Endothelial cell (in vitro differentiated cells): Measurements from ENCODE around the gene CUEDC1. TPM values are rescaled to one million over a fixed set of nuclear protein-coding genes. Genes with fewer than 3 reads are reported as not detected.
A peak's percentile ranks its signal among the peaks of the same experiment; 100 is the strongest.

Experiments used
- DNase-seq: peaks from one replicate; pipeline ENCODE4 v3.0.0; 2021; ENCODE audit warnings: low spot score
- H3K27ac Mint-ChIP-seq: one replicate; pipeline ENCODE4 v1.8.0; 2021; ENCODE audit warnings: mixed read lengths, inconsistent platforms; ENCODE audit not compliant: unreplicated experiment
- H3K27me3 Mint-ChIP-seq: one replicate; pipeline ENCODE4 v1.8.0; 2021; ENCODE audit warnings: mild to moderate bottlenecking, moderate library complexity, mixed read lengths, inconsistent platforms; ENCODE audit not compliant: unreplicated experiment
- H3K36me3 Mint-ChIP-seq: one replicate; pipeline ENCODE4 v1.8.0; 2021; ENCODE audit warnings: mild to moderate bottlenecking, low read depth, mixed read lengths, inconsistent platforms; ENCODE audit not compliant: unreplicated experiment
- H3K4me1 Mint-ChIP-seq: one replicate; pipeline ENCODE4 v1.8.0; 2021; ENCODE audit warnings: mild to moderate bottlenecking, mixed read lengths, inconsistent platforms; ENCODE audit not compliant: unreplicated experiment
- H3K4me3 Mint-ChIP-seq: one replicate; pipeline ENCODE4 v1.8.0; 2021; ENCODE audit warnings: mild to moderate bottlenecking, mixed read lengths, inconsistent platforms; ENCODE audit not compliant: unreplicated experiment
- H3K9me3 Mint-ChIP-seq: one replicate; pipeline ENCODE4 v1.8.0; 2021; ENCODE audit warnings: mixed read lengths, inconsistent platforms; ENCODE audit not compliant: unreplicated experiment
- CTCF ChIP-seq: fragments of 200-600 bp; sonication (generic); IDR thresholded peaks from one replicate; pipeline ENCODE4 v1.5.0; 2021; ENCODE audit warnings: antibody characterized with exemption; ENCODE audit not compliant: unreplicated experiment
- total RNA-seq: library from RNA; stranded (reverse); fragmentation: NEBNext Ultra II Directional; extraction: Animal tissue kit (Norgen Biotek cat#: 25700); gene quantifications from one replicate; pipeline ENCODE4 v1.2.1, GENCODE V29; 2021; ENCODE audit not compliant: unreplicated experiment

The CUEDC1 gene
- total RNA-seq, 1 donor from 2014 or later = 13.3 TPM

GRCh38 chr17:57876866-57877237 lies 78.4 kb downstream of the CUEDC1 start:
- TF ChIP-seq CTCF = no peak
- peaks cover 41% of the 10 kb centered on the region for H3K4me1 Mint-ChIP-seq
- DNase-seq = no peak
- no peaks in the 10 kb centered on the region for H3K36me3 Mint-ChIP-seq
- H3K27me3 Mint-ChIP-seq = peaks cover 7% of the 10 kb centered on the region
- H3K9me3 Mint-ChIP-seq = no peaks in the 10 kb centered on the region
- H3K4me3 Mint-ChIP-seq = no peak overlapping the region
- no peak overlapping the region for H3K27ac Mint-ChIP-seq

- DNase-seq = no peak
- H3K27me3 Mint-ChIP-seq = peaks cover 7% of the 10 kb centered on the region
- H3K36me3 Mint-ChIP-seq = no peaks in the 10 kb centered on the region
- H3K27ac Mint-ChIP-seq = peak overlapping the region; percentile 61
- TF ChIP-seq CTCF = no peak
- peaks cover 41% of the 10 kb centered on the region for H3K4me1 Mint-ChIP-seq
- no peaks in the 10 kb centered on the region for H3K9me3 Mint-ChIP-seq
- no peak overlapping the region for H3K4me3 Mint-ChIP-seq
These were observed 79.0 kb downstream of the CUEDC1 start for GRCh38 chr17:57876023-57876865.

- H3K4me1 Mint-ChIP-seq = peaks cover 41% of the 10 kb centered on the region
These were observed 79.8 kb downstream of the CUEDC1 start for GRCh38 chr17:57875290-57876022.

GRCh38 chr17:57874434-57875289 lies 80.5 kb downstream of the CUEDC1 start:
- Mint-ChIP-seq H3K27me3 (peaks cover 14% of the 10 kb centered on the region), H3K36me3 (peaks cover 6% of the 10 kb centered on the region), H3K4me3 (peak overlapping the region; percentile 11), H3K9me3 (no peaks in the 10 kb centered on the region), H3K4me1 (peaks cover 48% of the 10 kb centered on the region), H3K27ac (peak overlapping the region; percentile 88)
- TF ChIP-seq CTCF = no peak
- peak; percentile 81 for DNase-seq

More at GRCh38 chr17:57875290-57876022, 79.8 kb downstream of the CUEDC1 start:
- Mint-ChIP-seq H3K36me3 (no peaks in the 10 kb centered on the region), H3K27me3 (peaks cover 7% of the 10 kb centered on the region), H3K27ac (peak overlapping the region; percentile 61), H3K4me3 (peak overlapping the region; percentile 11), H3K9me3 (no peaks in the 10 kb centered on the region)
- peak; percentile 74 for TF ChIP-seq CTCF
- DNase-seq = peak; percentile 79
